ENCODE data around the gene SLC24A4. TPM values are rescaled to one million over a fixed set of nuclear protein-coding genes. Genes with fewer than 3 reads are reported as not detected.

The SLC24A4 gene
- total RNA-seq, 6 donors from 2014 or later = 0.49 to 5.7 (median 2.0) TPM

GRCh38 chr14:92404018-92404417 lies 81.1 kb downstream of the SLC24A4 start:
- 73 to 85% methylated on average over 4 of the region's 4 CpGs for WGBS, 2 donors
- ATAC-seq (ENCODE audit: low FRiP score in 2 of 2) = no peak

GRCh38 chr14:92404421-92404820 lies 81.5 kb downstream of the SLC24A4 start:
- H3K4me3 ChIP-seq = no peak overlapping the region
- H3K27ac ChIP-seq = no peak overlapping the region
- H3K4me1 ChIP-seq = peaks cover 19 to 25% (median 23%) of the 10 kb centered on the region in 4 donors
- no peaks in the 10 kb centered on the region for H3K9me3 ChIP-seq
- ATAC-seq (ENCODE audit: low FRiP score in 2 of 2) = no peak
- no peaks in the 10 kb centered on the region for H3K36me3 ChIP-seq
- no peak for DNase-seq
- 62 to 71% methylated on average over 1 of the region's 1 CpG for WGBS, 2 donors
- no peak for TF ChIP-seq EP300 (IDR thresholded peaks at IDR 0.05)
- no peak for TF ChIP-seq POLR2A (IDR thresholded peaks at IDR 0.05)
- TF ChIP-seq POLR2AphosphoS5 (IDR thresholded peaks at IDR 0.05) = no peak
- TF ChIP-seq, protein P1, sequence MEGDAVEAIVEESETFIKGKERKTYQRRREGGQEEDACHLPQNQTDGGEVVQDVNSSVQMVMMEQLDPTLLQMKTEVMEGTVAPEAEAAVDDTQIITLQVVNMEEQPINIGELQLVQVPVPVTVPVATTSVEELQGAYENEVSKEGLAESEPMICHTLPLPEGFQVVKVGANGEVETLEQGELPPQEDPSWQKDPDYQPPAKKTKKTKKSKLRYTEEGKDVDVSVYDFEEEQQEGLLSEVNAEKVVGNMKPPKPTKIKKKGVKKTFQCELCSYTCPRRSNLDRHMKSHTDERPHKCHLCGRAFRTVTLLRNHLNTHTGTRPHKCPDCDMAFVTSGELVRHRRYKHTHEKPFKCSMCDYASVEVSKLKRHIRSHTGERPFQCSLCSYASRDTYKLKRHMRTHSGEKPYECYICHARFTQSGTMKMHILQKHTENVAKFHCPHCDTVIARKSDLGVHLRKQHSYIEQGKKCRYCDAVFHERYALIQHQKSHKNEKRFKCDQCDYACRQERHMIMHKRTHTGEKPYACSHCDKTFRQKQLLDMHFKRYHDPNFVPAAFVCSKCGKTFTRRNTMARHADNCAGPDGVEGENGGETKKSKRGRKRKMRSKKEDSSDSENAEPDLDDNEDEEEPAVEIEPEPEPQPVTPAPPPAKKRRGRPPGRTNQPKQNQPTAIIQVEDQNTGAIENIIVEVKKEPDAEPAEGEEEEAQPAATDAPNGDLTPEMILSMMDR (IDR thresholded peaks at IDR 0.05) = no peak
- no peaks in the 10 kb centered on the region for H3K27me3 ChIP-seq

More at GRCh38 chr14:92404018-92404417, 81.1 kb downstream of the SLC24A4 start:
- Histone ChIP-seq H3K27me3 (no peaks in the 10 kb centered on the region), H3K4me3 (no peak overlapping the region), H3K9me3 (no peaks in the 10 kb centered on the region), H3K36me3 (no peaks in the 10 kb centered on the region), H3K27ac (no peak overlapping the region), H3K4me1 (peaks cover 15 to 21% (median 19%) of the 10 kb centered on the region in 4 donors)
- no peak for TF ChIP-seq EP300 (IDR thresholded peaks at IDR 0.05)
- TF ChIP-seq, protein P1 (IDR thresholded peaks at IDR 0.05) = no peak
- TF ChIP-seq POLR2A (IDR thresholded peaks at IDR 0.05) = no peak
- TF ChIP-seq POLR2AphosphoS5 (IDR thresholded peaks at IDR 0.05) = no peak
- DNase-seq = no peak

- Histone ChIP-seq H3K9me3 (no peaks in the 10 kb centered on the region), H3K27me3 (no peaks in the 10 kb centered on the region), H3K4me1 (peaks cover 23 to 28% (median 27%) of the 10 kb centered on the region in 4 donors), H3K4me3 (no peak overlapping the region), H3K27ac (peak overlapping the region in 1 of 4 donors; percentile 81), H3K36me3 (no peaks in the 10 kb centered on the region)
- TF ChIP-seq POLR2A (IDR thresholded peaks at IDR 0.05) = no peak
- no peak for TF ChIP-seq EP300 (IDR thresholded peaks at IDR 0.05)
- no peak for TF ChIP-seq POLR2AphosphoS5 (IDR thresholded peaks at IDR 0.05)
- TF ChIP-seq, protein P1 (IDR thresholded peaks at IDR 0.05) = no peak
- WGBS, 2 donors = 97 to 100% methylated on average over 2 of the region's 2 CpGs
- DNase-seq (no peak), ATAC-seq (ENCODE audit: low FRiP score in 2 of 2) (no peak)
These were observed 82.0 kb downstream of the SLC24A4 start for GRCh38 chr14:92404938-92405337.

- TF ChIP-seq POLR2A (IDR thresholded peaks at IDR 0.05) (no peak), EP300 (IDR thresholded peaks at IDR 0.05) (no peak), POLR2AphosphoS5 (IDR thresholded peaks at IDR 0.05) (no peak)
- TF ChIP-seq, protein P1 (IDR thresholded peaks at IDR 0.05) = no peak
- no peaks in the 10 kb centered on the region for H3K27me3 ChIP-seq
- 52 to 100% methylated on average over 1 of the region's 1 CpG for WGBS, 2 donors
- DNase-seq (no peak), ATAC-seq (ENCODE audit: low FRiP score in 2 of 2) (peak in 1 of 2 donors; percentile 28)
- H3K27ac ChIP-seq = peak overlapping the region; percentile 25 to 81 (median 60)
- no peak overlapping the region for H3K4me3 ChIP-seq
- no peaks in the 10 kb centered on the region for H3K36me3 ChIP-seq
- H3K9me3 ChIP-seq = no peaks in the 10 kb centered on the region
- H3K4me1 ChIP-seq = peaks cover 20 to 22% (median 22%) of the 10 kb centered on the region in 4 donors
These were observed 84.4 kb downstream of the SLC24A4 start for GRCh38 chr14:92407410-92407809.

GRCh38 chr14:92409043-92409442 lies 86.1 kb downstream of the SLC24A4 start:
- peak in 1 of 2 donors; percentile 64 for ATAC-seq (ENCODE audit: low FRiP score in 2 of 2)
- no peak for TF ChIP-seq POLR2AphosphoS5 (IDR thresholded peaks at IDR 0.05)
- TF ChIP-seq POLR2A (IDR thresholded peaks at IDR 0.05) = no peak
- TF ChIP-seq EP300 (IDR thresholded peaks at IDR 0.05) = no peak
- TF ChIP-seq, protein P1 (IDR thresholded peaks at IDR 0.05) = no peak
- 53 to 59% methylated on average over 6 of the region's 6 CpGs for WGBS, 2 donors
- H3K27ac ChIP-seq = peak overlapping the region; percentile 50 to 81 (median 71)
- no peaks in the 10 kb centered on the region for H3K9me3 ChIP-seq
- H3K36me3 ChIP-seq = no peaks in the 10 kb centered on the region
- no peaks in the 10 kb centered on the region for H3K27me3 ChIP-seq
- H3K4me1 ChIP-seq = peaks cover 21 to 30% (median 22%) of the 10 kb centered on the region in 4 donors
- DNase-seq = no peak
- H3K4me3 ChIP-seq = no peak overlapping the region

Data from upper lobe of left lung (tissue), 6 donors.